ENCODE results near the gene AIG1.

The AIG1 gene

GRCh38 chr6:143098054-143098671 lies 37.5 kb downstream of the AIG1 start:
- DNase-seq = no peak

- DNase-seq = no peak
Measured at GRCh38 chr6:143099647-143100046, 39.0 kb downstream of the AIG1 start.

- DNase-seq = no peak
Measured at GRCh38 chr6:143100429-143100828, 39.7 kb downstream of the AIG1 start.

DNA sequence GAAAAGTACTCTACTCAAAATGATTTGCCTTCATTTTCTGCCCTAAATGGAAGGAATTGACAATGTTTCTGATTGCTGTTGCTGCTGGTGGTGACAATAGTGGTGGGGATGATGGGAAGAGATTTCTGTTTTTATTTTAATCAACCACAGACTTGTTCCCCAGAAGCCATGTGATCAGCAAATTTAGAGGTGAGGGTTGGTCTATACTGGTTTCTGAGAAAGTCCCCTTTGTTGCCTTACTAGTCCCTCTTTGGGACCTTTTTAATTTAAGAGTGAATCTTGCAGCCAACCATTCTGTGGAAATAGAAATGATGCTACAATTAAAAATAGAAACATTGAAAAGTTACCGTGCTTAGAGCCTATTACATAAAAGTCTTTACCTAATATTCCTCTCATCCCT lies 43.2 kb downstream of the AIG1 start:
- DNase-seq = no peak

GRCh38 chr6:143107440-143107839 lies 46.8 kb downstream of the AIG1 start:
- no peak for DNase-seq

DNA sequence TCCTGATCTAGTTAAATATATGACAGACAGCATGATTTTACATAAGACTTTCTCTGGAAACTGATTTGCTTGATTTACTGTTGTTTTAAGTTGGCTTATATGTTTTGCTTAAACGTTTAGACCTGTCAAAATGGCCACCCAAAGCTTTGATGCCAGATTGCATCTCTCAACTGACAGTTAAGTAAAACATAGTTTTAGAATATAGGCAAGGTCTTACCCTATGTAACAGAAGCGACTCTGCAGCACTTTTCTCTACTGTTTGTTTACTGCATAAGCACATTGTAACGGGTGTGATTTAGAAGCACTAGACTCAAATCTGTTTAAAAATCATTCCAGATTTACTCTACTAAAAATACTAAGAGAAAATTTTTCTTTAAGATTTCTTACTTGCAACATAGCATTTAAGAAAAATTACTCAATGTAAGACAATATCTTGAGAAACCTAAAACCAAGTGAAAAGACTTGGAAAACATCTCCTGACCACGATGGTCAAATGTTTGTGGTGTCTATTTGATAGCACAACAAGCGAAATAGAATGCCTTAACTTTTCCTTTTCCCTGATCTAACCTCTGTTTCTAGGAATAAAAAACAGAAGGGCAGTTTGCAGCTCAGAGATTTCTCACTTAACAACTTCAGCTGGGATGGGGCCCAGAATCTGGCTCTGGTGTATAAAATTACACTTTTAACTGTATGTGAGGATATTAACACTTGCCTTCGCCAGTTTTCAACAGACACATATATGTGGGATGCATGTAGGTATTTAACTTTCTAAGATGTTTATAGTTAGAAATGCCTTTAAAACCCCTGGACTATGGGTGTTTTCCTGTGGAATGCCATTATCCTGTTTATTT lies 47.4 kb downstream of the AIG1 start:
- DNase-seq = no peak

GRCh38 chr6:143109196-143109595 lies 48.5 kb downstream of the AIG1 start:
- no peak for DNase-seq

DNA sequence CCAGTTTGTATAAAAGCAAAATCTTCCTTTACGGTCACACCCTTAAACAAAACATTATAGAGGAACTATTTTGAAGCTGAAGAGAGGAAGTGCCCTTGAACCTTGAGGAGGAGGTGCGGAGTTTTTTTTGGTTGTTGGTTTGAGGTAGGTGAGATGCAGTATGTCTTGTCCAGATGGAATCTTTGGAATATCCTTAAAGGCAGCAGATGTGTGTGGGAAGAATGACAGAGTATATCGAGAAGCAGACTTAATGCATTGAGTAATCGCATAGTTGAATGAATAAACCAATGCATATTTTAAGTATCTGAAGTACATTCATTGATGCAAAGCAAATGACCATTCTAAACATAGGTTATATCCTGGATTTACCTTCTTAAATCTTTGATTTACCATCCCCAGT lies 49.9 kb downstream of the AIG1 start:
- no peak for DNase-seq

DNA sequence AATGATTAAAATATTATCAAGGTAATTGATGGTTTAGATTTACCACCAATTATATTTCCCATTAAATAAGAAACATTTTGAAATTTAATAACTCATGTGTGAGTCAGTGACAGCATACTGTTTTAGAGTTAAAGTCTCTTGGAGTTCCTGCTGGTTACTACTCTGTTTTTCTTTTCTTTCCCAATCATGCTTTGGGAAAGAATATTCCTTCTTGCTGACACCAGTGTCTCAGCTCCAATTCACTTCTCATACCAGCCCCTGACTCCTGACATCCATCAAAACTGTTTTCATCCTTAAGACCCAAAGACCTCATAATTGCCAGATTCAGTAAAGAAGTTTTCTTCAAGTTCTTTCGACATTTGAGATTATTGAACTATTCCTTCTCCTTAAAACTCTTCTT lies 50.3 kb downstream of the AIG1 start:
- DNase-seq = no peak

DNA sequence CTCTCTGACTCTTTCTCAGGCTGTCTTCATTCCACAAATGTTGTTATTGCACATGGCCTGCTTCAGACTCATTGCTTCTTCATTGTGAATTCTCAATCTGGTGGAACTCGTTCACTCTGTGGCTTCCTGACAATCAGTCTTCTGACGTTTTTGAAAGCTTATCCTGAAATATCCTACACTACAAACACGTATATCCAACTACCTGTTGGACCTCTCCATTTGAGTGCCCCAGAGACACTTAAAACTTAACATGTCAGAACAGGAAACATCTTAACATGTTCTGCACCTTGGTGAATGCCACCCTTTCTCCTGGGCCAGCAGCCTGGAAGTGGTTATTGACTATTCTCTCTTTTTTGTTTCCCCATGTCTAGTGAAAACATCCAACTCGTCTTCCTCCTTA lies 50.8 kb downstream of the AIG1 start:
- DNase-seq = no peak

- DNase-seq = no peak
Measured at GRCh38 chr6:143112084-143112768, 51.5 kb downstream of the AIG1 start.

DNA sequence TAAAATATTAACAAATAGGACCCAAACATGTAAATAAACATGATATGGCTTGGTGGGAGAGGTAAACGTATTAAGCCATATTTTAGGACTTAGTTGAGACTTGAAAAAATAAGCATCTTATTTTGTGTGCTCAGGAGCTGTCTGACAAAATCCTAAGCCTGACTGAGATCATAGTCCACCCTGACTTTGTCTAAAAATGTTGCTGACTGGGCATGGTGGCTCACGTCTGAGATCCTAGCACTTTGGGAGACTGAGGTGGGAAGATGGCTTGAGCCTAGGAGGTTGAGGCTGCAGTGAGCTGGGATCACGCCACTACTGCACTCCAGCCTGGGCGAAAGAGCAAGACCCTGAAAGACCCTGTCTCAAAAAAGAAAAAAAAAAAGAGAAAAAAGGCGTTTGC lies 52.1 kb downstream of the AIG1 start:
- no peak for DNase-seq

- no peak for DNase-seq
Measured at GRCh38 chr6:143115728-143116127, 55.0 kb downstream of the AIG1 start.

- no peak for DNase-seq
Measured at GRCh38 chr6:143117108-143117507, 56.4 kb downstream of the AIG1 start.

GRCh38 chr6:143119260-143119659 lies 58.6 kb downstream of the AIG1 start:
- DNase-seq = no peak

GRCh38 chr6:143123081-143123480 lies 62.4 kb downstream of the AIG1 start:
- DNase-seq = no peak

- DNase-seq = no peak
Measured at GRCh38 chr6:143123941-143124340, 63.3 kb downstream of the AIG1 start.

DNA sequence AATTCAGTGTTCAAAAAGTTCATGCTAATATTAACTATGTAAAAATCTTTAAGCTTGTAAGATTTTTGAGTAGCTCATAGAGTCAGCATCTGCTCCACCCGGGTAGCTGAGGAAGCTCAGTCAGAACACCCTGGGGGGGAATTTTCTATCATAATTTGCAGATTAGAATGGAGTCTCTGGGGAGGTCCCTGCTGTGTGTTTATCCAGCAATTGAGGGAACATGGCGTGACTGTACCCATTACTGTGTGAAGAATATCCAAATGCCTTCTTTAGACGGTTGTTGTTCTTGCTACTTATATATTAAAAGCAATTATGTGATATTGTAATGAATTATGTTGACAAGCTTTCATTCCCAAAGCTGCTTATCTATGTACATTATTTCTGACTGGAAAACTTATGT lies 64.8 kb downstream of the AIG1 start:
- no peak for DNase-seq

DNA sequence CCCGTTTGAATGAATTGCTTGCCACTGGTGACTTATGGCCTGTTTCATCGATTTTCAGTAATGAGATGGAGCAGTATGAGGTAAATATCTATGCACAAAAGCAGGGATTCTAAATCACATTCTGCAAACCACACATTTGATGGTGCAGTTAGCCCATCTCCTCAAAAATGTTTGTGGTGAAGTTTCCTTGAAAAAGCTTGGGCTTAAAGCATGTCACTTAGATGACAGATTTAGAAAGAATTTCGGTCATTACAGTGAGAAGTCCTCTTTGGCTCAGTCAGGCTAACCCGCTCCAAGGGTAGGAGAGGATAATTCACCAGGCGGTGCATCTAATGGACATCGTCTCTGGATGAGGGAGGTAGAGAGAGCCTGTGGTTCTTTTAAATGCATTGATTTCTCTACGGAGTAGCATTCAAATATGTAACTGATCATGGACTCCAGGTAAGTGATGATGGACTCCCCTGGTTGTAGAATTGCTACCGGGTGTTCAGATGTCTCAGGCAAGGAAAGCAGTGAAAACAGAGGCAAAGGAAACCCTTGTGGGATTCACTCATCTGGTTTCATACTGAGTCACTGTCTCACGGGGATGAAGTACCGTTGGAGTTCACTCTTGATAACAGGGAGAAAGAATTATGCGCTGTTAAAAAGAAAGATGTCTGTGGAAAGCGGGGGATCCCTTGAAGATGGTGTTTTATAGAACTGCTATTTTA lies 65.3 kb downstream of the AIG1 start:
- no peak for DNase-seq

DNA sequence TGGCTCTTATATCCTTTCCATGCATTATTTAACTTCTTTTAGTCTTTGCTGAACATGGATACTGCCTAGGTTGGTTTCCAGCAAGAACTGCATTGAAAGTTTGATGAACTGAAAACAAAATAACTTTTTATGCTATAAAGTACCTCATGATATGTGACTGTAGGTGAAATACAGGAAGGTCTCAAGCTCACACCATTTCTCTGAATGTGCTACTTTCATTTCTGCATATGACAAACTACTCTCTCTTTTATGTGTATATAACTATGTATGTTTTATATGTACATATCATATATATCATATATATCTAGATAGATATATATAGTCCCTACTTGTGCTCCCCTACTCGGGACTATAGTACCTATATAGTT lies 65.9 kb downstream of the AIG1 start:
- no peak for DNase-seq

DNA sequence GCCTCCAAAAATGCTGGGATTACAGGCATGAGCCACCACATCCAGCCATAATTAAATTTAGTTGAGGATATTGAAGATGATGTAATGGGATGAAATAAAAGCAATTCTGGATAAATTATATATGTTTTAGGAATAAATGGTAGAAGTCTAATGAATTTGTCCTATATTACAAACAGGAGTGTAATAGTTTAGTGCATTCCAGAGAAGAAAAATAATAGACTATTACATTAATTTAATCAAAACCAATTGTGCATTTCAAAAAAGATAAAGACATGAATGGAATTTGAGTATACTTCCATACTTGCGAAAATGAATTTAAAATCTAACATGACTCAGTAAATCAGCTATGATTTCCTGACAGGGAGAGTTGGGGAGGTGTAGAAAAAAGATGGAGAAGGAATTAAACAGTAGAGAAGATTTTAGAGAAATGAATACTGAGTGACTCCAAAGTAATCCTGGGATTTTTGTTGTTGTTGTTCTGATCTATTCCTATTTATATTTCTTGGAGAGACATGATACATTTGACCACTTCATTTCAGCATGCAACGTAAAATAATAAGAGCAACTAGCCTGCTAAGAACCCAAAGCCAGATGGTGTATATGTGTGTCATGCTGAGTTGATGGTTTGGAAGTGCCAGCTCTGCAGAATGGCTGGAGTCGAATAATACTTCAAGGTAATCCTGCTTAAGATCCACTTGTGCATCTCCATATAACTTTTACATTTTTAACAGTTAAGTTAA lies 67.4 kb downstream of the AIG1 start:
- DNase-seq = no peak

GRCh38 chr6:143128681-143129015 lies 68.0 kb downstream of the AIG1 start:
- no peak for DNase-seq

DNA sequence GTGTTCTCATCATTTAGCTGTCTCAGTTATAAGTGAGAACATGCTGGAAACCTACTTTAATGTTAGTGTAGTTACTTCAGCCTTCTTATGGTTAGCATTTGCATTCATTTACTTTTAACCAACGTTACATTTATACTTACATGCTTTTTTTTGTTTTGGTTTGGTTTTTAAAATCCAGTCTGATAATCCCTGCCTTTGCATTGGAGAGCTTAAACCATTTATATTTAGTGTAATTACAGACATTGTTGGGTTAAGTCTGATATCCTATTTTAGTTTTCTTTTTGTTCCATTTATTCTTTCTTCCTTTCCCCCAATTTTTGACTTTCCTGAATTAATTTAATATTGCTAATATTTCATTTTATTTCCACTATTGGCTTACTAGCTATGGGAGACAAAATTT lies 70.2 kb downstream of the AIG1 start:
- no peak for DNase-seq
